SHP77 treated with DMSO at 0.1 percent for 48 hours (cell line): Measurements from ENCODE around the gene ACACA.
"Not testable (repeated sequence)": the region's sequence is repeated elsewhere in the genome, so short reads cannot be mapped to it uniquely, and the experiment has no call there.

ENCODE experiments used
- DNase-seq: peaks from one replicate; lab custom pipeline; 2025; lab: John Stamatoyannopoulos, UW

The ACACA gene

GRCh38 chr17:37393352-37393751 lies 13.3 kb downstream of the ACACA start:
- no peak for DNase-seq

- no peak for DNase-seq
Measured at GRCh38 chr17:37392024-37392590, 14.5 kb downstream of the ACACA start.

GRCh38 chr17:37391146-37391545 lies 15.5 kb downstream of the ACACA start:
- no peak for DNase-seq

- DNase-seq, result no peak
Measured at GRCh38 chr17:37389160-37389559, 17.5 kb downstream of the ACACA start.

- DNase-seq, result no peak
Measured at GRCh38 chr17:37388266-37388665, 18.4 kb downstream of the ACACA start.

- no peak for DNase-seq
Measured at GRCh38 chr17:37386462-37386861, 20.2 kb downstream of the ACACA start.

- DNase-seq, result no peak
Measured at GRCh38 chr17:37385474-37385990, 21.1 kb downstream of the ACACA start.

- DNase-seq, result no peak
Measured at GRCh38 chr17:37384560-37385149, 22.0 kb downstream of the ACACA start.

GRCh38 chr17:37382056-37382455 lies 24.6 kb downstream of the ACACA start:
- no peak for DNase-seq

GRCh38 chr17:37375706-37376105 lies 30.9 kb downstream of the ACACA start, which contains the start of gene C17orf78:
Gene C17orf78, plus strand, starts transcription at chr17:37375985. Its CDS starts 108 bp downstream, at chr17:37376093.
- no peak for DNase-seq

GRCh38 chr17:37373530-37374159 lies 33.0 kb downstream of the ACACA start:
- peak; percentile 69 for DNase-seq

GRCh38 chr17:37368577-37368976 lies 38.1 kb downstream of the ACACA start:
- no peak for DNase-seq

GRCh38 chr17:37365589-37365988 lies 41.0 kb downstream of the ACACA start:
- no peak for DNase-seq

GRCh38 chr17:37361543-37361942 lies 45.1 kb downstream of the ACACA start:
- no peak for DNase-seq

- DNase-seq, result no peak
Measured at GRCh38 chr17:37360632-37361031, 46.0 kb downstream of the ACACA start.

GRCh38 chr17:37359682-37360188 lies 46.9 kb downstream of the ACACA start:
- DNase-seq, result no peak

- DNase-seq, result peak; percentile 71
Measured at GRCh38 chr17:37358830-37359681, 47.6 kb downstream of the ACACA start.

- peak; percentile 13 for DNase-seq
Measured at GRCh38 chr17:37358098-37358829, 48.4 kb downstream of the ACACA start.

GRCh38 chr17:37356796-37357569 lies 49.7 kb downstream of the ACACA start:
- DNase-seq, result not testable (repeated sequence)

GRCh38 chr17:37346863-37347402 lies 59.7 kb downstream of the ACACA start:
- DNase-seq, result not testable (repeated sequence)
